A673 (cell line): Measurements from ENCODE around the gene MPC1L.

Experiments used
- EZH2 ChIP-seq: fragments of 200-600 bp; sonication (generic); IDR thresholded peaks from 2 replicates; pipeline ENCODE4 v1.6.1; 2017; ENCODE audit warnings: borderline replicate concordance, low read depth, mild to moderate bottlenecking, mixed read lengths, antibody characterized with exemption, low read length; ENCODE audit not compliant: poor library complexity, severe bottlenecking
- TF ChIP-seq, protein P1 (sequence below): fragments of 300-800, 200-600 bp; sonication (generic); conservative IDR thresholded peaks from 2 replicates; pipeline ENCODE4 v1.5.1; 2017; ENCODE audit warnings: low read depth, mild to moderate bottlenecking, antibody characterized with exemption, low read length, moderate library complexity, mixed read lengths

DNA sequence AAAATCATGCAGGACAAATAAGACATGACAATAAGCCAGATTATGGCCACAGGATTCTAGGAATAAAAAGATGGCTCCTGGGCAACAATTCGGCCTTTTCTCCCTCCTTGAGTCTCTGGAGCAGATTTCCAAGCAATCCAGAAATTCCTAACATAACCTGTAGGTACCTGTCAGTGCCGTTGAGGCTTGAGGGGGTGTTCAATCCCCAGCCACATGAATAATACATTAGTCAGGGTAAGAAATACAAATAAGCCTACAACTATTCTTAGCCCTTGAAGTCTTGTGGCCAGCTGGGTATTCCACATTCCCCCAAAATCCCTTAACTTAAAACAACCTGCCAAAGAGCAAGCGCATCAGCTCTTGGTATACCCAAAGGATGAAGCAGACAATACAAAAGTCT, 14.5 kb downstream of the MPC1L start:
- TF ChIP-seq, protein P1, sequence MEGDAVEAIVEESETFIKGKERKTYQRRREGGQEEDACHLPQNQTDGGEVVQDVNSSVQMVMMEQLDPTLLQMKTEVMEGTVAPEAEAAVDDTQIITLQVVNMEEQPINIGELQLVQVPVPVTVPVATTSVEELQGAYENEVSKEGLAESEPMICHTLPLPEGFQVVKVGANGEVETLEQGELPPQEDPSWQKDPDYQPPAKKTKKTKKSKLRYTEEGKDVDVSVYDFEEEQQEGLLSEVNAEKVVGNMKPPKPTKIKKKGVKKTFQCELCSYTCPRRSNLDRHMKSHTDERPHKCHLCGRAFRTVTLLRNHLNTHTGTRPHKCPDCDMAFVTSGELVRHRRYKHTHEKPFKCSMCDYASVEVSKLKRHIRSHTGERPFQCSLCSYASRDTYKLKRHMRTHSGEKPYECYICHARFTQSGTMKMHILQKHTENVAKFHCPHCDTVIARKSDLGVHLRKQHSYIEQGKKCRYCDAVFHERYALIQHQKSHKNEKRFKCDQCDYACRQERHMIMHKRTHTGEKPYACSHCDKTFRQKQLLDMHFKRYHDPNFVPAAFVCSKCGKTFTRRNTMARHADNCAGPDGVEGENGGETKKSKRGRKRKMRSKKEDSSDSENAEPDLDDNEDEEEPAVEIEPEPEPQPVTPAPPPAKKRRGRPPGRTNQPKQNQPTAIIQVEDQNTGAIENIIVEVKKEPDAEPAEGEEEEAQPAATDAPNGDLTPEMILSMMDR: no peak
- TF ChIP-seq EZH2: no peak
